Esophagus squamous epithelium (tissue), 4 donors: ENCODE results near the gene WBP2NL.

Experiments
- POLR2A ChIP-seq, 4 donors: fragments of 450-650 bp; IDR thresholded peaks; one replicate each; pipeline ENCODE4 v1.6.1; 2017; ENCODE audit warnings: antibody characterized with exemption in 4 of 4, mild to moderate bottlenecking in 4 of 4, moderate library complexity in 3 of 4
- TF ChIP-seq, protein P1 (sequence below), 6 experiments: fragments of 450-650 bp in 4 of 6; fragments of 200-600 bp in 2 of 6; sonication (generic) in 2 of 6; IDR thresholded peaks; one replicate each; pipeline ENCODE4 v1.5.1; 2016 to 2019; ENCODE audit warnings: antibody characterized with exemption in 6 of 6, mild to moderate bottlenecking in 4 of 6, moderate library complexity in 4 of 6

DNA sequence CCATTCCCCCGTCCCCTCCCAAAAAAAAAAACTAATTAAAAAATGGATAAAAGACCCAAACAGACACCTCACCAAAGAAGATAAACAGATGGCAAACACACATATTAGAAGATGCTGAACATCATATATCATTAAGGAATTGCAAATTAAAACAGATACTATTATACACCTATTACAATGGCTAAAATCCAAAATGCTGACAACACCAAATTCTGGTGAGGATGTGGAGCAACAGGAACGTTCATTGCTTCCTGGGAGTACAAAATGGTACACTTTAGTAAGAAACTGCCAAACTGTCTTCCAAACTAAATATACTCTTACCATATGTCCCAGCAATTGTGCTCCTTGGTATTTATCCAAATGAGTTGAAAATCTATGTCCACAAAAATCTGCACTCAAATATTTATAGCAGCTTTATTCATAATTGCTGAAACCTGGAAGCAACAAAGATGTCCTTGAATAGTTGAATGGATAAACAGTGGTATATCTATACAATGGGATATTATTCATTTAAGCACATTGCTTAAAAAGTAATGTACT lies 52.1 kb downstream of the WBP2NL start:
- TF ChIP-seq, protein P1, sequence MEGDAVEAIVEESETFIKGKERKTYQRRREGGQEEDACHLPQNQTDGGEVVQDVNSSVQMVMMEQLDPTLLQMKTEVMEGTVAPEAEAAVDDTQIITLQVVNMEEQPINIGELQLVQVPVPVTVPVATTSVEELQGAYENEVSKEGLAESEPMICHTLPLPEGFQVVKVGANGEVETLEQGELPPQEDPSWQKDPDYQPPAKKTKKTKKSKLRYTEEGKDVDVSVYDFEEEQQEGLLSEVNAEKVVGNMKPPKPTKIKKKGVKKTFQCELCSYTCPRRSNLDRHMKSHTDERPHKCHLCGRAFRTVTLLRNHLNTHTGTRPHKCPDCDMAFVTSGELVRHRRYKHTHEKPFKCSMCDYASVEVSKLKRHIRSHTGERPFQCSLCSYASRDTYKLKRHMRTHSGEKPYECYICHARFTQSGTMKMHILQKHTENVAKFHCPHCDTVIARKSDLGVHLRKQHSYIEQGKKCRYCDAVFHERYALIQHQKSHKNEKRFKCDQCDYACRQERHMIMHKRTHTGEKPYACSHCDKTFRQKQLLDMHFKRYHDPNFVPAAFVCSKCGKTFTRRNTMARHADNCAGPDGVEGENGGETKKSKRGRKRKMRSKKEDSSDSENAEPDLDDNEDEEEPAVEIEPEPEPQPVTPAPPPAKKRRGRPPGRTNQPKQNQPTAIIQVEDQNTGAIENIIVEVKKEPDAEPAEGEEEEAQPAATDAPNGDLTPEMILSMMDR (IDR thresholded peaks at IDR 0.05): no peak
- TF ChIP-seq POLR2A (IDR thresholded peaks at IDR 0.05): no peak
